Astrocyte (in vitro differentiated cells and primary cell): ENCODE data around the gene UPF2. TPM values are rescaled to one million over a fixed set of nuclear protein-coding genes. Genes with fewer than 3 reads are reported as not detected.

Source experiments
- DNase-seq: peaks from one replicate; pipeline ENCODE4 v3.0.0-alpha.2; 2010; ENCODE audit warnings: low read depth
- FAIRE-seq: peaks from 2 replicates; lab custom pipeline; 2011; peaks lifted over from hg19 to GRCh38; lab: Jason Lieb, UNC
- H2AFZ ChIP-seq: 2 replicates; pipeline ENCODE4 v1.6.0; 2012; ENCODE audit warnings: low read depth, low read length, inconsistent platforms
- H3K27ac ChIP-seq: 2 replicates; pipeline ENCODE4 v1.5.1; 2011; ENCODE audit warnings: low read depth, low read length, inconsistent platforms
- H3K27me3 ChIP-seq: 2 replicates; pipeline ENCODE4 v1.6.0; 2011; ENCODE audit warnings: low read length, inconsistent platforms; ENCODE audit not compliant: insufficient read depth
- H3K36me3 ChIP-seq: 2 replicates; pipeline ENCODE4 v1.5.1; 2011; ENCODE audit warnings: low read length, inconsistent platforms; ENCODE audit not compliant: insufficient read depth
- H3K4me1 ChIP-seq: 2 replicates; pipeline ENCODE4 v1.5.1; 2011; ENCODE audit warnings: low read length, inconsistent platforms; ENCODE audit not compliant: insufficient read depth
- H3K4me2 ChIP-seq: 2 replicates; pipeline ENCODE4 v1.6.0; 2012; ENCODE audit warnings: low read length, inconsistent platforms
- H3K4me3 ChIP-seq: 2 replicates; pipeline ENCODE4 v1.5.1; 2011; ENCODE audit warnings: low read depth, mild to moderate bottlenecking, low read length, inconsistent platforms; ENCODE audit not compliant: insufficient read depth
- H3K79me2 ChIP-seq: 2 replicates; pipeline ENCODE4 v1.6.0; 2012; ENCODE audit warnings: mild to moderate bottlenecking, low read length, inconsistent platforms; ENCODE audit not compliant: insufficient read depth
- H3K9ac ChIP-seq: 2 replicates; pipeline ENCODE4 v1.6.0; 2012; ENCODE audit warnings: mild to moderate bottlenecking, low read length, inconsistent platforms
- H3K9me3 ChIP-seq: 2 replicates; pipeline ENCODE4 v1.5.1; 2012; ENCODE audit warnings: low read depth, mild to moderate bottlenecking, low read length, inconsistent platforms; ENCODE audit not compliant: insufficient read depth
- H4K20me1 ChIP-seq: 2 replicates; pipeline ENCODE4 v1.6.0; 2012; ENCODE audit warnings: low read length, inconsistent platforms; ENCODE audit not compliant: insufficient read depth
- H3K27ac Mint-ChIP-seq: one replicate; pipeline ENCODE4 v1.8.0; 2021; ENCODE audit warnings: mild to moderate bottlenecking, mixed read lengths; ENCODE audit not compliant: unreplicated experiment
- H3K27me3 Mint-ChIP-seq: one replicate; pipeline ENCODE4 v1.8.0; 2021; ENCODE audit warnings: low read depth, mixed read lengths; ENCODE audit not compliant: unreplicated experiment
- H3K36me3 Mint-ChIP-seq: one replicate; pipeline ENCODE4 v1.8.0; 2021; ENCODE audit warnings: low read depth, mixed read lengths; ENCODE audit not compliant: unreplicated experiment
- H3K4me1 Mint-ChIP-seq: one replicate; pipeline ENCODE4 v1.8.0; 2021; ENCODE audit warnings: low read depth, mixed read lengths; ENCODE audit not compliant: unreplicated experiment
- H3K4me3 Mint-ChIP-seq: one replicate; pipeline ENCODE4 v1.8.0; 2021; ENCODE audit warnings: mild to moderate bottlenecking, moderate library complexity, mixed read lengths; ENCODE audit not compliant: unreplicated experiment
- H3K9me3 Mint-ChIP-seq: one replicate; pipeline ENCODE4 v1.8.0; 2021; ENCODE audit warnings: mild to moderate bottlenecking, mixed read lengths; ENCODE audit not compliant: unreplicated experiment
- EZH2 ChIP-seq: IDR thresholded peaks from 2 replicates; pipeline ENCODE4 v1.6.1; 2012; ENCODE audit warnings: mild to moderate bottlenecking, low read length, inconsistent platforms; ENCODE audit not compliant: insufficient read depth
- total RNA-seq: library from RNA; stranded (reverse); gene quantifications from 2 replicates; pipeline ENCODE4 v1.2.1, GENCODE V29; 2021
- TF ChIP-seq, protein P1 (sequence below): IDR thresholded peaks from 2 replicates; pipeline ENCODE4 v1.5.1; 2011; ENCODE audit warnings: low read depth, mild to moderate bottlenecking, inconsistent platforms, low read length, moderate library complexity; ENCODE audit not compliant: insufficient read depth

UPF2 gene
- total RNA-seq, 1 donor from 2014 or later = 23.2 TPM

DNA sequence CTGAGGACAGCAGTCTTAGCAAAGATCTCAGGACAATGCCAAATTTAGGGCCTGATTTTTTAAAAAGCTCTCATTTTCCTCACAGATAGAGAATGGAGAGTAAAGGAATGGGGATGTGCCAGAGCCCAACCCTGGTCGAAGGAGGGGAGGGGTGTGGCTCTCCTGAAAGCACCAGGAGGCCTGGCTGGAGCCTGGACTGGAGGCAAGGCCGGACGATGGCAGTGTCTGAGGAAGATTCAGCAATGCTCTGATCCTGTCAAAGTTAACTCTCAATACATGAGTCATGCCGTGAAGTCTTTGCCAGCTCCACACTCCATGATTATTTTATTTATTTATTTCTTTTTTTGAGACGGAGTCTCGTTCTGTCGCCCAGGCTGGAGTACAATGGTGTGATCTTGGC lies 108.3 kb downstream of the UPF2 start:
- H3K27me3 Mint-ChIP-seq = no peaks in the 10 kb centered on the region

DNA sequence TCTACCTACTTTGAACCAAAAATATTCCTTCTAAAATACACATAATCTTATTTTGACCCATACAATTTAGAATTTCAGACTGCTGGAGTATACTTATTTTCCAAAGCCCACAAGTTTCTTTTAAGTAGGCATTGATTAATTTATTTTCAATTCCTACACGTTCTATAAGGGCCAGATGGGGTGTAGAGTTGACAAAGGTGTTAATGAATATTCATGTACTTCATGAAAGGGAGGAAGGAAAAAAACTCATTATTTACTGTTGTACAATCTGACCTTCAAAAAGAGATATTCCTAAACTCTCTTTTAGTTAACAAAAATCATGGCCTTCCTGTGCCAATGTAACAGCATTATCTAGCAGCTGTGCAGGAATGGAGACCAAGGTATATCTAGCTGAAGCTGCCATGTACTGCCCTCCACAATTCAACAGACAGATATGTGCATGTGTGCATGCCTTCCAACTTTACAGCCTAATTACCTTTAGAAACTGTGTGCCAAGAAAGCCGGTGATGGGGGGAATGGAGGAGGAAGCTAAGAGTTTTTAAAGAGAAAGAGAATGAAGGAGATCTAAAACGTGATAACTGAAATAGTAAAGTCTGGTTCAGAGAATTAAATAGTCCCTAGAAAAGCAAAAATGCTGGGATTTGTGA lies 108.9 kb downstream of the UPF2 start:
- FAIRE-seq = no peak
- no peaks in the 10 kb centered on the region for H3K4me1 Mint-ChIP-seq

More for the DNA sequence above, 108.3 kb downstream of the UPF2 start:
- DNase-seq (peak; percentile 23), FAIRE-seq (no peak)
- Histone ChIP-seq H3K36me3 (peaks cover 22% of the 10 kb centered on the region), H3K9me3 (no peaks in the 10 kb centered on the region), H3K27me3 (no peaks in the 10 kb centered on the region), H4K20me1 (no peaks in the 10 kb centered on the region), H3K9ac (no peak overlapping the region), H3K4me2 (no peak overlapping the region), H3K79me2 (no peaks in the 10 kb centered on the region), H2AFZ (no peak overlapping the region), H3K4me3 (no peak overlapping the region), H3K27ac (no peak overlapping the region), H3K4me1 (no peaks in the 10 kb centered on the region)
- Mint-ChIP-seq H3K27ac (no peak overlapping the region), H3K36me3 (peaks cover 25% of the 10 kb centered on the region), H3K4me3 (no peak overlapping the region), H3K9me3 (no peaks in the 10 kb centered on the region), H3K4me1 (no peaks in the 10 kb centered on the region)
- TF ChIP-seq EZH2 = no peak
- TF ChIP-seq, protein P1, sequence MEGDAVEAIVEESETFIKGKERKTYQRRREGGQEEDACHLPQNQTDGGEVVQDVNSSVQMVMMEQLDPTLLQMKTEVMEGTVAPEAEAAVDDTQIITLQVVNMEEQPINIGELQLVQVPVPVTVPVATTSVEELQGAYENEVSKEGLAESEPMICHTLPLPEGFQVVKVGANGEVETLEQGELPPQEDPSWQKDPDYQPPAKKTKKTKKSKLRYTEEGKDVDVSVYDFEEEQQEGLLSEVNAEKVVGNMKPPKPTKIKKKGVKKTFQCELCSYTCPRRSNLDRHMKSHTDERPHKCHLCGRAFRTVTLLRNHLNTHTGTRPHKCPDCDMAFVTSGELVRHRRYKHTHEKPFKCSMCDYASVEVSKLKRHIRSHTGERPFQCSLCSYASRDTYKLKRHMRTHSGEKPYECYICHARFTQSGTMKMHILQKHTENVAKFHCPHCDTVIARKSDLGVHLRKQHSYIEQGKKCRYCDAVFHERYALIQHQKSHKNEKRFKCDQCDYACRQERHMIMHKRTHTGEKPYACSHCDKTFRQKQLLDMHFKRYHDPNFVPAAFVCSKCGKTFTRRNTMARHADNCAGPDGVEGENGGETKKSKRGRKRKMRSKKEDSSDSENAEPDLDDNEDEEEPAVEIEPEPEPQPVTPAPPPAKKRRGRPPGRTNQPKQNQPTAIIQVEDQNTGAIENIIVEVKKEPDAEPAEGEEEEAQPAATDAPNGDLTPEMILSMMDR = no peak

DNA sequence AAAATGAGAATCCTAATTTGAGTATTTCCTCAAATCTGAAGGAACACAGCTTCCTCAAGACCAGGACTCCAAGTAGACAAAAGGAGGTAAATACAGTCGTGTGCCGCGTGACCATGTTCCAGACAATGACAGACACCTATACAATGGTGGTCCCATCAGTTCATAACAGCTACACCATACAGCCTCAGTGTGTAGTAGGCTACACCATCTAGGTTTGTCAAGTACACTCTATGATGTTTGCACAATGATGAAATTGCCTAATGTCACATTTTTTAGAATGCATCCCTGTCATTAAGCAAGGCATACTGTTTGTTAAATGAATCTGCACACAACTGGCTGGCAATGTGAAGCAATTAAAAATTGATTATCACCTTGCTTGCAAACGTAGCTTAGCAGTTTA lies 111.6 kb downstream of the UPF2 start:
- H3K4me2 ChIP-seq = no peak overlapping the region
- peaks cover 26% of the 10 kb centered on the region for H3K36me3 Mint-ChIP-seq

More for the DNA sequence above, 108.9 kb downstream of the UPF2 start:
- no peak for DNase-seq
- H3K27ac ChIP-seq = no peak overlapping the region
- H3K4me1 ChIP-seq = no peaks in the 10 kb centered on the region
- TF ChIP-seq, protein P1 = no peak
- no peak for TF ChIP-seq EZH2
- H3K4me2 ChIP-seq = no peak overlapping the region
- no peak overlapping the region for H2AFZ ChIP-seq
- peaks cover 27% of the 10 kb centered on the region for H3K36me3 ChIP-seq
- no peaks in the 10 kb centered on the region for H3K79me2 ChIP-seq
- H3K9me3 ChIP-seq = no peaks in the 10 kb centered on the region
- Mint-ChIP-seq H3K27ac (no peak overlapping the region), H3K27me3 (no peaks in the 10 kb centered on the region), H3K36me3 (peaks cover 23% of the 10 kb centered on the region), H3K4me3 (no peak overlapping the region), H3K9me3 (no peaks in the 10 kb centered on the region)
- H3K27me3 ChIP-seq = no peaks in the 10 kb centered on the region
- H4K20me1 ChIP-seq = no peaks in the 10 kb centered on the region
- H3K9ac ChIP-seq = no peak overlapping the region
- H3K4me3 ChIP-seq = no peak overlapping the region

More for the DNA sequence above, 111.6 kb downstream of the UPF2 start:
- Histone ChIP-seq H3K4me1 (no peaks in the 10 kb centered on the region), H3K9ac (no peak overlapping the region), H3K9me3 (no peaks in the 10 kb centered on the region), H3K27ac (no peak overlapping the region), H4K20me1 (no peaks in the 10 kb centered on the region), H3K27me3 (no peaks in the 10 kb centered on the region), H3K36me3 (peaks cover 43% of the 10 kb centered on the region), H3K4me3 (no peak overlapping the region), H2AFZ (no peak overlapping the region), H3K79me2 (no peaks in the 10 kb centered on the region)
- no peaks in the 10 kb centered on the region for H3K9me3 Mint-ChIP-seq
- FAIRE-seq (no peak), DNase-seq (no peak)
- no peak overlapping the region for H3K27ac Mint-ChIP-seq
- H3K4me3 Mint-ChIP-seq = no peak overlapping the region
- H3K27me3 Mint-ChIP-seq = no peaks in the 10 kb centered on the region
- TF ChIP-seq, protein P1 = no peak
- no peaks in the 10 kb centered on the region for H3K4me1 Mint-ChIP-seq
